ENCODE data around the gene PLEKHG5. TPM values are rescaled to one million over a fixed set of nuclear protein-coding genes. Genes with fewer than 3 reads are reported as not detected.

The PLEKHG5 gene
- total RNA-seq, 4 donors from 2014 or later = 17.9 to 42.7 (median 37.1) TPM

- Histone ChIP-seq H3K36me3 (peaks cover 0 to 2% (median 1%) of the 10 kb centered on the region in 4 donors), H3K27me3 (no peaks in the 10 kb centered on the region), H3K27ac (no peak overlapping the region), H3K9me3 (no peaks in the 10 kb centered on the region), H3K4me3 (no peak overlapping the region), H3K4me1 (peaks cover 0 to 8% (median 0%) of the 10 kb centered on the region in 4 donors)
- TF ChIP-seq POLR2A (IDR thresholded peaks at IDR 0.05) (no peak), EP300 (IDR thresholded peaks at IDR 0.05; ENCODE audit: low read depth) (no peak), POLR2AphosphoS5 (IDR thresholded peaks at IDR 0.05) (no peak), CTCF (IDR thresholded peaks at IDR 0.05) (no peak)
- WGBS, 2 donors (ENCODE audit: low coverage in 1 of 2) = 60 to 61% methylated on average over 1 to 13 of the region's 13 CpGs
- DNase-seq = no peak
- intact Hi-C loops (cut with DNase I; ENCODE audit: low total_unique reads) (no loop called here), in situ Hi-C loops (cut with MboI; ENCODE audit: low pct_ligation_motif_present in 1 of 4, low pct_unique_long_range_greater_than_20kb in 1 of 4, low sequenced_read_pairs in 3 of 4) (no loop called here)
Observed at GRCh38 chr1:6519935-6520671, 28.6 kb upstream of the PLEKHG5 start.

- in situ Hi-C loops (cut with MboI; ENCODE audit: low pct_ligation_motif_present in 1 of 4, low pct_unique_long_range_greater_than_20kb in 1 of 4, low sequenced_read_pairs in 3 of 4) (no loop called here), intact Hi-C loops (cut with DNase I; ENCODE audit: low total_unique reads) (no loop called here)
- no peaks in the 10 kb centered on the region for H3K27me3 ChIP-seq
- H3K4me3 ChIP-seq = no peak overlapping the region
- TF ChIP-seq EP300 (IDR thresholded peaks at IDR 0.05; ENCODE audit: low read depth) (no peak), POLR2A (IDR thresholded peaks at IDR 0.05) (no peak), CTCF (IDR thresholded peaks at IDR 0.05) (no peak), POLR2AphosphoS5 (IDR thresholded peaks at IDR 0.05) (no peak)
- WGBS, 2 donors (ENCODE audit: low coverage in 1 of 2) = 75% methylated on average over 11 of the region's 11 CpGs; no CpG with 5 or more reads in 1 of the 2 donors
- H3K27ac ChIP-seq = no peak overlapping the region
- H3K9me3 ChIP-seq = no peaks in the 10 kb centered on the region
- no peaks in the 10 kb centered on the region for H3K36me3 ChIP-seq
- no peak for DNase-seq
- H3K4me1 ChIP-seq = peaks cover 0 to 8% (median 0%) of the 10 kb centered on the region in 4 donors
Observed at GRCh38 chr1:6519491-6519934, 28.0 kb upstream of the PLEKHG5 start.

GRCh38 chr1:6517435-6517851, 26.0 kb upstream of the PLEKHG5 start:
- TF ChIP-seq POLR2AphosphoS5 (IDR thresholded peaks at IDR 0.05) (no peak), EP300 (IDR thresholded peaks at IDR 0.05; ENCODE audit: low read depth) (no peak), POLR2A (IDR thresholded peaks at IDR 0.05) (no peak), CTCF (IDR thresholded peaks at IDR 0.05) (no peak)
- peaks cover 0 to 8% (median 0%) of the 10 kb centered on the region in 4 donors for H3K4me1 ChIP-seq
- no peak overlapping the region for H3K4me3 ChIP-seq
- intact Hi-C loops (cut with DNase I; ENCODE audit: low total_unique reads) (no loop called here), in situ Hi-C loops (cut with MboI; ENCODE audit: low pct_ligation_motif_present in 1 of 4, low pct_unique_long_range_greater_than_20kb in 1 of 4, low sequenced_read_pairs in 3 of 4) (no loop called here)
- H3K27me3 ChIP-seq = no peaks in the 10 kb centered on the region
- H3K27ac ChIP-seq = no peak overlapping the region
- no peaks in the 10 kb centered on the region for H3K9me3 ChIP-seq
- H3K36me3 ChIP-seq = no peaks in the 10 kb centered on the region
- DNase-seq = no peak
- WGBS, 2 donors (ENCODE audit: low coverage in 1 of 2) = 58 to 80% methylated on average over 2 to 8 of the region's 8 CpGs

- intact Hi-C loops (cut with DNase I; ENCODE audit: low total_unique reads) (no loop called here), in situ Hi-C loops (cut with MboI; ENCODE audit: low pct_ligation_motif_present in 1 of 4, low pct_unique_long_range_greater_than_20kb in 1 of 4, low sequenced_read_pairs in 3 of 4) (no loop called here)
- WGBS, 2 donors (ENCODE audit: low coverage in 1 of 2) = 75 to 83% methylated on average over 2 to 4 of the region's 4 CpGs
- no peak for DNase-seq
- Histone ChIP-seq H3K4me1 (peaks cover 0 to 8% (median 0%) of the 10 kb centered on the region in 4 donors), H3K9me3 (no peaks in the 10 kb centered on the region), H3K27ac (no peak overlapping the region), H3K36me3 (no peaks in the 10 kb centered on the region), H3K4me3 (no peak overlapping the region), H3K27me3 (no peaks in the 10 kb centered on the region)
- TF ChIP-seq POLR2A (IDR thresholded peaks at IDR 0.05) (no peak), CTCF (IDR thresholded peaks at IDR 0.05) (no peak), POLR2AphosphoS5 (IDR thresholded peaks at IDR 0.05) (no peak), EP300 (IDR thresholded peaks at IDR 0.05; ENCODE audit: low read depth) (no peak)
Observed at GRCh38 chr1:6515771-6516170, 24.3 kb upstream of the PLEKHG5 start.

All from transverse colon (tissue), 4 donors.